NT2/D1 (cell line): Measurements from ENCODE around the gene DDX43.

ENCODE experiments used
- YY1 ChIP-seq: IDR thresholded peaks from 2 replicates; pipeline ENCODE4 v1.6.1; 2011; ENCODE audit not compliant: insufficient read length, insufficient read depth
- ZNF274 ChIP-seq: IDR thresholded peaks from 2 replicates; pipeline ENCODE4 v1.6.1; 2011; ENCODE audit warnings: mild to moderate bottlenecking, low read depth, low read length

DNA sequence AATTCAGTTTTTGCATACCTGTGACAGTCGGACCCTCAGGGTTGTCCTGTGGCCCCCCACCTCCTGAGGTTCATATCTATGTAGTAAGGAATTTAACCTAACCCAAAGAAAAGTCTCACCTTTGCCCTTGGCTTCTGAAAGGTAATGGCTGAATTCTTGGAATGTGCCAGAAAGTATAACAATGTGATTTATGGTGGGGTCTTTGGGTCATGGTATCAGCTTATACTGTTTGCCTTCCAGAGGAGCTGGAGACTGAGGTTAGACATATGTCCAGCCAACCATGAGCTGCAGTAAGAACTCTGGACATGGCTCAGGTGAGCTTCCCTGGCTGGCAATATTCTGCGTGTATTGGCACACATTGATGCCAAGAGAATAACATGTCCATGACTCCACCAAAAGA lies 26.9 kb downstream of the DDX43 start:
- no peak for TF ChIP-seq YY1
- no peak for TF ChIP-seq ZNF274
